Stimulated activated CD8-positive, alpha-beta memory T cell treated with anti-CD3 and anti-CD28 coated beads, Interleukin-15, amount 100 ng/mL, for 4 hours (primary cell): ENCODE measurements around the gene CEP97.
"Not testable (repeated sequence)": the region's sequence is repeated elsewhere in the genome, so short reads cannot be mapped to it uniquely, and the experiment has no call there.

Experiments
- DNase-seq, 2 donors: peaks; one replicate each; pipeline ENCODE4 v3.0.0-alpha.2; 2020; ENCODE audit warnings: low read depth in 2 of 2

Gene CEP97

DNA sequence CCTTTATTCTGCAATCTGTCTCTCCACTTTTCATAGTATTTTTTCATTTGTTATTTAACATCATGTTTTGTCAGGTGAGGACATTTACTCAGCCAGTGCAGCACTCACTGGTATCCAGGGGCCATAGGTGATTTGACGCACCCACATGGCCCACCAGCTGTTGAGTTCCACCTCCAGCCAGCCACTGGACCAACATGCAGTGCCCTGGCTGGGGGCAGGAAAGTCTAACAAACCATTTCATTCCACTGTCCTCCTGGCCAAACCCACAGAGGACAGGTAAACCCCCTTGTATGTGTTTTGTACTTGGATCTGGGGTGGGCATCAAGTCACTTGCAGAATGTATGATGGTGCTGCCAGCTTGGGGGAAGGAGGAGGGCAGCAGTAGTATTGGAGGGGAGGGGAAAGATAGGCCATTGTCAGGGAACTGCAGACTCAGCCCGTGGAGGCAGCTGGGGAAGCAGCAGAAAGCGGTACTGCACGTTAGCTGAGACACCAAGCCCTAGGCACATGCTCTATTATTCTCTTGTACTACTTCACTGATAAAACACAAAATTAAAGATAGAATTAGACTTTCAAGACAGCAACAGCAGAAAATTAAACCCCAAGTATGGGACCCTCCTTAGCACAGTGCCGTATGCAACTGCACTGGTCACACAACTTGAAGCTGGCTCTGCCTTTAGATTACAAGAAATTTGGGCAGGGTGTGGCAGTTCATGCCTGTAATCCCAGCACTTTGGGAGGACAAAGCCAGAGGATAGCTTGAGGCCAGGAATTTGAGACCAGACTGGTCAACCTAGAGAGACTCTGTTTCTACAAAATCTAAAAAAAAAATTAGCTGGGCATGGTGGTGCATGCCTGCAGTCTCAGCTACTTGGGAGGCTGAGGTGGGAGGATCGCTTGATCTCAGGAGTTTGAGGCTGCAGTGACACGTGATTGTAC, 22.4 kb upstream of the CEP97 start:
- DNase-seq = no peak

DNA sequence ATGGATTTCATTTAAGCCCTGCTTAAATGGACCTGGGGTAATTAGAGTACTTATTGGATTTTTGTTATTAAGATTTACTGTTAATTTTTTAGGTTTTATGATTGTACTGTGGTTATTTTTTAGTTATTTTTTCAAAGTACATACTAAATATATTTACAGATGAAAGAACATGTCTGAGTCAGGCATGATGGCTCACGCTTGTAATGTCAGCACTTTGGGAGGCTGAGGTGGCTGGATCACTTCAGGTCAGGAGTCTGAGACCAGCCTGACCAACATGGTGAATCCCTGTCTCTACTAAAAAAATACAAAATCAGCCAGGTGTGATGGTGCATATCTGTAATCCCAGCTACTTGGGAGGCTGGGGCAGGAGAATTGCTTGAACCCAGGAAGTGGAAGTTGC, 21.7 kb upstream of the CEP97 start:
- DNase-seq = no peak

DNA sequence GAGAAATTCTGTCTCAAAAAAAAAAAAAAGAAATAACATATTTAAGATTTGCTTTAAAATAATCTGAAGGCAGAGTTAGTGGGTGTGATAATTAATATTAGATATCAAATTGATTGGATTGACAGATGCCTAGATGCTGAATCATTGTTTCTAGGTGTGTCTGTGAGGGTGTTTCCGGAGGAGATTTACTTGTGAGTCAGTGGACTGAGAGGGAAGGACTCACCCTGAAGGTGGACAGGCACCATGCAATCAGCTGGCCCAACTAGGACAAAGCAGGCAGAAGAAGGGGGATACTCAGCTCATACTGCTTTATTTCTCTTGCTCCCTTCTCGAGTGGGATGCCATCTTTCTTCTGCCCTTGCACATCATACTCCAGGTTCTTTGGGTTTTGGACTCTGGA, 21.2 kb upstream of the CEP97 start:
- DNase-seq = no peak

DNA sequence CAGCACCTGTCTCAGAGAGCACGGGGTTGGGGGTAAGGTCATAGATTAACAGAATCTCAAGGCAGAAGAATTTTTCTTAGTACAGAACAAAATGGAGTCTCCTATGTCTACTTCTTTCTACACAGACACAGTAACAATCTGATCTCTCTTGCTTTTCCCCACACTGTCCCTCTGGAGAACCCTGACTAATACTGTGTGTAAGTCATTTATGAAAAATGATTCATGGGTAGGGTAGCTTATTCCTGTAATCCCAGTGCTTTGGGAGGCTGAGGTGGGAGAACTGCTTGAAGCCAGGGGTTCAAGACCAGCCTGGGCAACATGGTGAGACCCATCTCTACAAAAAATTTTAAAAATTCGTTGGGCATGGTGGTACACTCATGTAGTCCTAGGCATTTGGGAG, 19.8 kb upstream of the CEP97 start:
- DNase-seq = not testable (repeated sequence)

DNA sequence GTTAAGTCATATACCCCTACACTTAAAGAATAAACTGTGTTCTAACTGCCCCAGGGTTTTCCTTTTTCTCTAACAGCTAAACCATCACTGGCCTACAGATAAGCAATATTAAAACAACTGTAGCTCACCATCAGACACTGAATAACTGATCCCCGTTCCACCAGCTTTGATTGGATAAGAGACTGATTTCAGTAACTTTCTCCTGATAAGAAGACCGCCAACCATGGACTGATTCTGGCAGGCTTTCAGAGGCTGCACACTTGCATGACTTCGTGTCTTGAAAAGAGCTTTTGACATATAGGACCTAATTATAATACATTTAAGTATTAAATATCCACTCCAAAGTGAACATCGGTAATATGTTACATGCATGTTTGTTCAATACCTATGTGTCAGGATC, 15.3 kb upstream of the CEP97 start:
- no peak for DNase-seq

DNA sequence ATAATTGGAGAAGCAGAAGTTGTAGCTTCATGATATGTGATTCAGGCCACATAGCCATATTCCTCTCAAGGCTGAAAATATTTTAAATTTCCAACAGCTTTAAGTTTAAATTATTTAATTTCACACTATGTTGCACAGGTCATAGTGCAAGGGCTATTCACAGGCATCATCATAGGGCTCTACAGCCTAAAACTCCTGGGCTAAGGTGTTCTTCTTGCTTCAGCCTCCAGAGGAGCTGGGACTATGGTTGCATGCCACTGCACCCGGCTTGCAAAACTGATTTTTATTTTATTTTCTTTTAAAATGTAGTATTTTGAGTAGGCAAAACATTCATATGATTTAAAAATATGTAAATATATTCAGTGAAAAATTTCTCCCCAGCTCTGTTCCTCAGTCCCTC, 6.0 kb upstream of the CEP97 start:
- DNase-seq = no peak

DNA sequence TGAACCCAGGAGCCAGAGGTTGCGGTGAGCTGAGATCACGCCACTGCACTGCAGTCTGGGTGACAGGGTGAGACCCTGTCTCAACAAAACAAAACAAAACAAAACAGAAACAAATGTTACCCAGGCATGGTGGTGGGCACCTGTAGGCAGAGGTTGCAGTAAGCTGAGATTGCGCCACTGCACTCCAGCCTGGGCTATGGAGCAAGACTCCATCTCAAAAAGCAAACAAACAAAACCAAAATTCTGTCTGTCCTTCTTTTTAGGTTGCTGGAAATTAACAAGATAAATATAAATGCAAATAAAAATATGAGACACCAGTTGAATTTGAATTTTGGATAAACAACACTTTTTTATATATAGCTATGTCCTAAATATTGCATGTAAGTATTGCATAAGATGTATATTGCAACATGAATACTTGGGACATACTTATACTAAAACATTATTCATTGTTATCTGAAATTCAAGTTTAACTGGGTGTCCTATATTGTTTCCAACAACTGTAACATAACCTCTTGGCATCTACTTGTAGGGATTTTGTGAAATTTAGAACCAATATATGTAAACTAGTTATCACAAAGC, 4.7 kb upstream of the CEP97 start:
- no peak for DNase-seq

DNA sequence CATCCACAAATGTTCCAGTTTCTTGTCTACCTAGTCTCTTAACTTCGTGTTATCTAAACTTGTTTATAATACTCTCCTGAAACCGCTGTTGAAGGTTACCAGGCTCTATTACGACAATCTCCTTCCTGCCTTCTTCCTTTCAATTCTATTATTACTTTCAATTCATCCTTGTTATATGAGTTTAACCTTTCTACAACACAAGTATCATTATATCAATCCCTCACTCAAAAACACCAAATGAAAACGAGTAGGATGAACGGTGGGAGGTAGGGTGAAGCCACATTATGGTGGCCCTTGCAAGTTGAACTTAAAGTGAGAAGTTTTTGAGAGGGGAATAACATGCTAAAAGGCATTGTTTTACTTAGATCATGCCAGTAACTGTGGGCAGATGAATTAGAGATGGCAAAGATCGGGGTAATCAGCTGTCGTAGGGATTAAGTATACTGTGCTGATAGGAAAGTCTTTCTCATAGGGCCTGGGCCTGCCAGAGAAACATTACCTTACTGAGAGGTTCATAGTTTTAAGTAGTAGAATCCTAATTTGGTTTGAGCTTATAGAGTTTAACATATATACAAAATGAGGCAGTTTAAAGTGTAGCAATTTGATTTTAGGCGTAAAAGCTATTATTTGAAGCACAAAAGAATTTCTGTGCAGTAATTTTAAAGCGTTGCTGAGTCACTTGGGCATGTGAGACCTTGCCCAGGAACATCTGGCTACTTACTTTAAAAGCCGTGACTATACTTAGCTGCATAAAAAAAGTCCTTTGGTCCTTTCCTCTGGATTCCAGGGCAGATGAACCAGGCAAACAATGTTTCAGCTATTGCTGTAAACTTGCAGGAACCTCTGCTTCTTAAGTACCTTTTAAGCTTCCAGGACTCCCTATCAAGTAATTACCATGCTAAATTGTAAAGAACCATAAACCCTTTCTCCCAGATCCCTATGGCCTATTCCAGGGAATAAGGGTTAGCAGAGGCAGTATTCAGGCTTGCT, 3.3 kb upstream of the CEP97 start:
- DNase-seq = no peak

DNA sequence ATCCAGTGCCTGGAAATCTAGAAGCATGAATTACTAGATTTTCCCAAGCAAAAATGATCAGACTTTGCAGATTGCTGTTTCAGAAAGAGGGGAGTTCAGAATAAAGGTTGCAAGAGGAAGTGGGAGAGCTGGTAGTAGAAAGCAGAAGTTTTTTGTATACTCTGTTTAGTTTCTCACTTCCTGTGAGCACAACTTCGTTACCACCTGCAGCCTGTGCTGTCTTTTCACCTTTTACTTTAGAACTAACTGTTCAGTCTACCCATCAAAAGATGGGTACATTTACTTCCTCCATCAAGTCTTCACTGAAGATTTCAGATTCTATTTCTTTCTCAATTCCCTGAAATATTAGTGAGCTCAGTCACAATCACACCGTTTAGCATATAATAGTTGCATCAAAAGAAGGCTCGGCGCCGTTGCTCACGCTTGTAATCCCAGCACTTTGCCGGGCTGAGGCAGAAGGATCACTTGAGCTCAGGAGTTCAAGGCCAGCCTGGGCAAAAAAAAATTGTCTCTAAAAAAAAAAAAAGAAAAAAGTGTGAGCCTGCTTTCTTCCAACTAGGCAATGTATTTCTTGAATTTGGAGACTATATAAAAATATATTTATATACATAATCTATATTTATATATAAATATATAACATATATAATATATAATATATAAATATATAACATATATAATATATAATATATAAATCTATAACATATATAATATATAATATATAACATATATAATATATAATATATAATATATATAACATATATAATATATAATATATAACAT, 1.8 kb upstream of the CEP97 start:
- DNase-seq = no peak

DNA sequence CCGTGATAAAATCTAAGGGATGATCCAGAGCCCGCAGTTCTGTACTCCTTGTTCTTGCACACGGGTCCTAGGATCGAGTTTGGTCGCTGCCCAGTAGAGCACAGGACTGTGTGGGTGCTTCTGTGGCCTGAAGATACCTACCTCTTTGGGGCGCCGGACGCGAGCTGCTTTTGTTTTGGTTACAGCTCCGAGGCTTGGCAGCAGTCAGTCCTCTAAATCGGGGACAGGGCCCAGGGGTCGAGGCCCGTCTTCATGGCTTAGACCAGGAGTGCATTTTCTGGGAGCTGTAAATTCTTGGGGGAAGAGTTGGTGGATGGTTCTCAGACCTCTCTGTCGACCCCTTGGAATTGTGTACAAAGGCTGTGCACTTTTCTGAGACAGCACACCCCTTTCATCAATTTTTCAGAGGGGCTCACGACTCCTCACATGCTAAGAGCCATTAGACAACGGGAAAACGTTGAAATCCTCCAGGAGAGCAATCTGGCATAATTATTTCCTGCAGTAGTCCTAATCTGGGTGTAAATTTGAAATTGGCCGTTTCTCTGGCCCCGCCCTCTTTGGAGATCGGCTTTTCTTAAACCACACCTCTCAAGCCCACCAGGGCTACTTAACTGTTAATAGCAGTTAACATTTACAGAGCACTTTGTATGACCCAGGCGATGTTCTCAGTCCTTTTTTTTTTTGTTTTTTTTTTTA, 928 bp downstream of the CEP97 start:
- peak in 1 of 2 donors; percentile 7 for DNase-seq

DNA sequence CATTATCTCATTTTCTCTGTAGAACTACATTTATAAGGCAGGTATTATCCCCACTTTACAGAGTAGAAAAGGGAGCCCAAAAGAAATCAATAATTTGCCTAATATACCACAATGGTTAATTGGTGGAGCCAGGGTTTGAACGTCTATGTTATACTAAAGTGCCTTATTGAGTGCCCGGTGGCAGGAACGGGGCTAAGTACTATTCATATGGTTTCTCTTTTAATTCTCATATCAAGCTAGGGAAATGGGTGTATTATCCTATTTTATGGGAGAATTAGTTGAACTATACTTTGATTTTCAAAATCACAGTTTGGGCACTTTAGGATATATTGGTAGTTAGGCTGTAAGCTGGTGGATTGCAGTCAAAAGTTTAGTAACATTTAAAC, 1.5 kb downstream of the CEP97 start:
- no peak for DNase-seq

DNA sequence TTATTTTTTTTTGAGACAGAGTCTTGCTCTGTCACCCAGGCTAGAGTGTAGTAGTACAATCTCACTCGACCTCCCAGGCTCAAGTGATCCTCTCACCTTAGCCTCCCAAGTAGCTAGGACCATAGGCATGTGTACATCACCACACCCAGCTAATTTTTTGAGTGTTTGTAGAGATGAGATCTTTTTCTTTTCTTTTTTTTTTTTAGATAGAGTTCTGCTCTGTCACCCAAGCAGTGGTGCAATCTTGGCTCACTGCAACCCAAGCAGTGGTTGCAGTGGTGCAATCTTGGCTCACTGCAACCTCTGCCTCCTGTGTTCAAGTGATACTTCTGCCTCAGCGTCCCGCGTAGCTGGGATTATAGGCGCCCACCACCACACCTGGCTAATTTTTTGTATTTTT, 5.2 kb downstream of the CEP97 start:
- DNase-seq = no peak

DNA sequence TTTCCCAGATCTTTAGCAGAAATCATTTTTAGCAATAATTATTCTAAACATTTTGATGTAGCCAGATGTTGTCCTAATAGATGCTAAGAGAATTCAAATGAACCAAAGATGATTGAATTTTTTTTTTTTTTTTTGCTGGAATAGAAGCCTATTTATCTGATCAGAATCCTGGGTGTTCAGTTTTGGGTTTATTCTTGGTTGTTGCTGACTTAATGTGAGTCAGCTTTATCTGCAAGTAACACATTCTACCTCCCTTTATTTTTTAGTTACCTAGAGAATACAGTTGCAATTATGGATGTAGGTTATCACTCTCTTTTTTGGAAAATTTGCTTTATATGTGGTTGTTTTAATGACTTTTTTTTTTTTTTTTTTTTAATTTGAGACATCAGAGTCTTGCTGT, 6.4 kb downstream of the CEP97 start:
- DNase-seq = no peak

DNA sequence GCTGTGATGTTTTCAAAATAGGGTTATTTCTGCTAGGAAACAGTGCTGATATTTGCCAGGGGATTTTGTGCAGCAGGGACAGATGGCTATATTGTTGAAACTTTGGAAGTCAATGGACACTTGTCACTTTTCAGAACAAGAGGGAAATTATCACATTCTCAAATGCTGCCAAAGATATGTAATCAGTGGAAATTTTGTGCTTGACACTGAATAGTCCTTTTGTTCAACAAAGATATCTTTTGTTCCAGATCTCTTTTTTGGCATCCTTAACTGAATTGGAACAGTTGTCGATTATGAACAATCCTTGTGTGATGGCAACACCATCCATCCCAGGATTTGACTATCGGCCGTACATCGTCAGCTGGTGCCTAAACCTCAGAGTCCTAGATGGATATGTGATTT, 7.8 kb downstream of the CEP97 start:
- DNase-seq = no peak

DNA sequence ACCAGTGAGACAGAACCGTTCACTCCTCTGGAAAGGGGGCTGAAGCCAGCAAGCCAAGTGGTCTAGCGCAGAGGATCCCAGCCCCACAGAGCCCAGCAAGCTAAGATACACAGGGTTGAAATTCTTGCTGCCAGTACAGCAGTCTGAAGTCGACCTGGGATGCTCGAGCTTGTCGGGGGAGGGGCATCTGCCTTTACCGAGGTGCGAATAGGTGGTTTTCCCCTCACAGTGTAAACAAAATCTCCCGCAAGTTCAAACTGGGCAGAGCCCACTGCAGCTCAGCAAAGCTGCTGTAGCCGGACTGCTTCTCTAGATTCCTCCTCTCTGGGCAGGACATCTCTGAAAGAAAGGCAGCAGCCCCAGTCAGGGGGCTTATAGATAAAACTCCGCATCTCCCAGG, 11.4 kb downstream of the CEP97 start:
- DNase-seq = no peak

DNA sequence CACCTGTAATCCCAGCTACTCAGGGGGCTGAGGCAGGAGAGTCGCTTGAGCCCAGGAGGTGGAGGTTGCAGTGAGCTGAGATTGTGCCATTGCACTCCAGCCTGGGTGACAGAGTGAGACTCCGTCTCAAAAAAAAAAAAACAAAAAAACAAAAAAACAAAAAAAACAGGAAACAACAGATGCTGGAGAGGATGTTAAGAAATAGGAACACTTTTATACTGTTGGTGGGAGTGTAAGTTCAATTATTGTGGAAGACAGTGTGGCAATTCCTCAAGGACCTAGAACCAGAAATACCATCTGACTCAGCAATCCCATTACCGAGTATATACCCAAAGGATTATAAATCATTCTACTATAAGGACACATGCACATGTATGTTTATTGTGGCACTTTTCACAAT, 17.5 kb downstream of the CEP97 start:
- not testable (repeated sequence) for DNase-seq

DNA sequence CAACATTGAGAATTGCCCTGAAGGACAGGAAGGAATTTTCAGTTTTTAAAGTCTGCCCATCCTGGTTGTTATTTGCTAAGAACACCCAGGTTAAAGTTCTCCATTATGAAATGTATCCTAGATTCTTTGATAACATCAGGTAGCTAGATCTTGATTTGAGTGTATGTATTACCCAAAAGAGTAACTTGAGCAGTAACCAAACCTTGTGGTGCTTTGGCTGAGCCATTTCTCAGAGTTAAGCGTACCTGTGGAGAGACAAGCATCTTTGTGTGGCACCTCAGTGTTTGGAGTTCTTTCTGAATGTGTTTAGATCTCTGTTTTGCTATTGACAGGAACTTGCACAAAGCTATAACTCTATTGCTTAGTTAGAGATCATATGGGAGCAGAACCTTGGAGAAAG, 20.4 kb downstream of the CEP97 start:
- DNase-seq = no peak

DNA sequence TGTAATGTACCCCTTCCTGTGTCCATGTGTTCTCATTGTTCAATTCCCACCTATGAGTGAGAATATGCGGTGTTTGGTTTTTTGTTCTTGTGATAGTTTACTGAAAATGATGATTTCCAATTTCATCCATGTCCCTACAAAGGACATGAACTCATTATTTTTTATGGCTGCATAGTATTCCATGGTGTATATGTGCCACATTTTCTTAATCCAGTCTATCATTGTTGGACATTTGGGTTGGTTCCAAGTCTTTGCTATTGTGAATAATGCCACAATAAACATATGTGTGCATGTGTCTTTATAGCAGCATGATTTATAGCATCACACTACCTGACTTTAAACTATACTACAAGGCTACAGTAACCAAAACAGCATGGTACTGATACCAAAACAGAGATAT, 21.5 kb downstream of the CEP97 start:
- not testable (repeated sequence) for DNase-seq

DNA sequence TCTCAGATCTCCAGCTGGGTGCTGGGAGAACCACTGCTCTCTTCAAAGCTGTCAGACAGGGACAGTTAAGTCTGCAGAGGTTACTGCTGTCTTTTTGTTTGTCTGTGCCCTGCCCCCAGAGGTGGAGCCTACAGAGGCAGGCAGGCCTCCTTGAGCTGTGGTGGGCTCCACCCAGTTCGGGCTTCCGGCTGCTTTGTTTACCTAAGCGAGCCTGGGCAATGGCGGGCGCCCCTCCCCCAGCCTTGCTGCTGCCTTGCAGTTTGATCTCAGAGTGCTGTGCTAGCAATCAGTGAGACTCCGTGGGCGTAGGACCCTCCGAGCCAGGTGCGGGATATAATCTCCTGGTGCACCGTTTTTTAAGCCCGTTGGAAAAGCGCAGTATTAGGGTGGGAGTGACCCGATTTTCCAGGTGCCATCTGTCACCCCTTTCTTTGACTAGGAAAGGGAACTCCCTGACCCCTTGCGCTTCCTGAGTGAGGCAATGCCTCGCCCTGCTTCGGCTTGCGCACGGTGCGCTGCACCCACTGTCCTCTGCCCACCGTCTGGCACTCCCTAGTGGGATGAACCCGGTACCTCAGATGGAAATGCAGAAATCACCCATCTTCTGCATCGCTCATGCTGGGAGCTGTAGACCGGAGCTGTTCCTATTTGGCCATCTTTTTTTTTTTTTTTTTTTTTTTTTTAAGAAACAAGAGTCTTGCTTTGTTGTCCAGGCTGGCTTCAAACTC, 29.1 kb downstream of the CEP97 start:
- DNase-seq = not testable (repeated sequence)

DNA sequence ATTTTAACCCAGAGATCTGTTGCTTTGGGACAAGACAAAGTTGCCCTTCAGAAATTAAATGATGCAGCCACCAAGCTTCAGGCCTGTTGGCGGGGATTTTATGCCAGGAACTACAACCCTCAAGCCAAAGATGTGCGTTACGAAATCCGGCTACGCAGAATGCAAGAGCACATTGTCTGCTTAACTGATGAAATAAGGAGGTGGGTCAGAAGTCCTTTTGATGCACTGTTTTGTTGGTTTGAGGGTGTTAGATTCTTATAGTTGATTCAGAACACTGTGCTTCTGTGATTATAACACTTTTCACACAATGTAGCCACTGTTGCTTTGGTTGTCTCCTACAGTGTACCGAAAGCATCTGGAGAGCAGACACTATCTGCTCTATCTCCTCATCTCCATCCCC, 33.8 kb downstream of the CEP97 start:
- DNase-seq = no peak
